Measurements from ENCODE around the gene TMPRSS3.

TMPRSS3 gene

GRCh38 chr21:42414553-42414927, 18.7 kb upstream of the TMPRSS3 start:
- no peak overlapping the region for H3K4me3 ChIP-seq (ENCODE audit: insufficient read depth in 1 of 2, low read depth in 1 of 2, low read length in 2 of 2)
- H3K36me3 ChIP-seq (ENCODE audit: control insufficient read depth in 1 of 2, insufficient read depth in 2 of 2, low read depth in 1 of 2, low read length in 2 of 2), result no peaks in the 10 kb centered on the region
- no peak overlapping the region for H2AK5ac ChIP-seq (ENCODE audit: low read length, severe bottlenecking)
- no peak overlapping the region for H4K8ac ChIP-seq (ENCODE audit: low read length)
- no peaks in the 10 kb centered on the region for H3K79me1 ChIP-seq (replicated peaks; ENCODE audit: low read length, poor library complexity, severe bottlenecking)
- DNase-seq, result no peak
- no peak overlapping the region for H3K23ac ChIP-seq (ENCODE audit: low read length in 2 of 2)
- peaks cover 6% of the 10 kb centered on the region for H3K9me3 ChIP-seq (ENCODE audit: control insufficient read depth, low read length)
- H2BK15ac ChIP-seq (ENCODE audit: low read depth, poor library complexity, severe bottlenecking), result no peak overlapping the region
- H3K9ac ChIP-seq (ENCODE audit: low read length), result no peak overlapping the region
- no peak overlapping the region for H3K27ac ChIP-seq (ENCODE audit: low read length, poor library complexity, severe bottlenecking)
- H2BK120ac ChIP-seq (ENCODE audit: low read depth, low read length), result no peak overlapping the region
- no peak overlapping the region for H4K91ac ChIP-seq (ENCODE audit: low read length)
- no peak overlapping the region for H2BK12ac ChIP-seq (ENCODE audit: low read length in 2 of 2)
- H3K14ac ChIP-seq (ENCODE audit: low read length in 2 of 2), result no peak overlapping the region
- H2BK5ac ChIP-seq (ENCODE audit: low read depth, low read length, poor library complexity, severe bottlenecking), result no peak overlapping the region
- no peak overlapping the region for H3K4ac ChIP-seq (ENCODE audit: low read depth in 1 of 2, low read length in 2 of 2)
- no peak overlapping the region for H3K18ac ChIP-seq (ENCODE audit: low read depth in 1 of 2, low read length in 2 of 2)
- H3K4me2 ChIP-seq (ENCODE audit: low read length, poor library complexity, severe bottlenecking), result no peak overlapping the region
- H3K4me1 ChIP-seq (ENCODE audit: control insufficient read depth, insufficient read depth, low read depth, low read length), result peaks cover 23% of the 10 kb centered on the region
- peaks cover 4 to 57% of the 10 kb centered on the region in 2 experiments for H3K27me3 ChIP-seq (ENCODE audit: control insufficient read depth in 1 of 2, insufficient read depth in 1 of 2, low read length in 2 of 2)
- 89% methylated on average over 8 of the region's 8 CpGs for WGBS
- no peak overlapping the region for H2AFZ ChIP-seq (ENCODE audit: low read depth, low read length)

- WGBS, result 88% methylated on average over 8 of the region's 8 CpGs
- no peak overlapping the region for H4K91ac ChIP-seq (ENCODE audit: low read length)
- H2BK15ac ChIP-seq (ENCODE audit: low read depth, poor library complexity, severe bottlenecking), result no peak overlapping the region
- H3K36me3 ChIP-seq (ENCODE audit: control insufficient read depth in 1 of 2, insufficient read depth in 2 of 2, low read depth in 1 of 2, low read length in 2 of 2), result no peaks in the 10 kb centered on the region
- no peak overlapping the region for H3K4me3 ChIP-seq (ENCODE audit: insufficient read depth in 1 of 2, low read depth in 1 of 2, low read length in 2 of 2)
- H2BK12ac ChIP-seq (ENCODE audit: low read length in 2 of 2), result no peak overlapping the region
- H2BK120ac ChIP-seq (ENCODE audit: low read depth, low read length), result no peak overlapping the region
- no peak for DNase-seq
- no peak overlapping the region for H3K4me2 ChIP-seq (ENCODE audit: low read length, poor library complexity, severe bottlenecking)
- no peak overlapping the region for H3K9ac ChIP-seq (ENCODE audit: low read length)
- H2BK5ac ChIP-seq (ENCODE audit: low read depth, low read length, poor library complexity, severe bottlenecking), result no peak overlapping the region
- peaks cover 23% of the 10 kb centered on the region for H3K4me1 ChIP-seq (ENCODE audit: control insufficient read depth, insufficient read depth, low read depth, low read length)
- no peaks in the 10 kb centered on the region for H3K79me1 ChIP-seq (replicated peaks; ENCODE audit: low read length, poor library complexity, severe bottlenecking)
- no peak overlapping the region for H3K23ac ChIP-seq (ENCODE audit: low read length in 2 of 2)
- H3K27me3 ChIP-seq (ENCODE audit: control insufficient read depth in 1 of 2, insufficient read depth in 1 of 2, low read length in 2 of 2), result peaks cover 8 to 58% of the 10 kb centered on the region in 2 experiments
- no peak overlapping the region for H3K18ac ChIP-seq (ENCODE audit: low read depth in 1 of 2, low read length in 2 of 2)
- no peak overlapping the region for H3K4ac ChIP-seq (ENCODE audit: low read depth in 1 of 2, low read length in 2 of 2)
- no peak overlapping the region for H3K14ac ChIP-seq (ENCODE audit: low read length in 2 of 2)
- no peak overlapping the region for H2AFZ ChIP-seq (ENCODE audit: low read depth, low read length)
- H4K8ac ChIP-seq (ENCODE audit: low read length), result no peak overlapping the region
- H3K27ac ChIP-seq (ENCODE audit: low read length, poor library complexity, severe bottlenecking), result no peak overlapping the region
- H3K9me3 ChIP-seq (ENCODE audit: control insufficient read depth, low read length), result peaks cover 3% of the 10 kb centered on the region
- no peak overlapping the region for H2AK5ac ChIP-seq (ENCODE audit: low read length, severe bottlenecking)
Observed at GRCh38 chr21:42414066-42414465, 18.2 kb upstream of the TMPRSS3 start.

GRCh38 chr21:42413500-42413899, 17.6 kb upstream of the TMPRSS3 start:
- H3K9me3 ChIP-seq (ENCODE audit: control insufficient read depth, low read length), result no peaks in the 10 kb centered on the region

GRCh38 chr21:42413093-42413492, 17.2 kb upstream of the TMPRSS3 start:
- Histone ChIP-seq H3K27me3 (ENCODE audit: control insufficient read depth in 1 of 2, insufficient read depth in 1 of 2, low read length in 2 of 2) (peaks cover 5 to 62% of the 10 kb centered on the region in 2 experiments), H3K4ac (ENCODE audit: low read depth in 1 of 2, low read length in 2 of 2) (no peak overlapping the region), H3K4me1 (ENCODE audit: control insufficient read depth, insufficient read depth, low read depth, low read length) (peaks cover 23% of the 10 kb centered on the region), H3K79me1 (replicated peaks; ENCODE audit: low read length, poor library complexity, severe bottlenecking) (no peaks in the 10 kb centered on the region), H4K8ac (ENCODE audit: low read length) (no peak overlapping the region), H2BK15ac (ENCODE audit: low read depth, poor library complexity, severe bottlenecking) (no peak overlapping the region), H3K9me3 (ENCODE audit: control insufficient read depth, low read length) (no peaks in the 10 kb centered on the region), H3K23ac (ENCODE audit: low read length in 2 of 2) (no peak overlapping the region), H2AFZ (ENCODE audit: low read depth, low read length) (no peak overlapping the region), H2BK5ac (ENCODE audit: low read depth, low read length, poor library complexity, severe bottlenecking) (no peak overlapping the region), H3K9ac (ENCODE audit: low read length) (no peak overlapping the region), H2AK5ac (ENCODE audit: low read length, severe bottlenecking) (no peak overlapping the region), H2BK12ac (ENCODE audit: low read length in 2 of 2) (no peak overlapping the region), H4K91ac (ENCODE audit: low read length) (peak overlapping the region; percentile 25), H3K14ac (ENCODE audit: low read length in 2 of 2) (no peak overlapping the region), H3K27ac (ENCODE audit: low read length, poor library complexity, severe bottlenecking) (no peak overlapping the region), H3K4me2 (ENCODE audit: low read length, poor library complexity, severe bottlenecking) (no peak overlapping the region), H3K4me3 (ENCODE audit: insufficient read depth in 1 of 2, low read depth in 1 of 2, low read length in 2 of 2) (no peak overlapping the region), H3K18ac (ENCODE audit: low read depth in 1 of 2, low read length in 2 of 2) (no peak overlapping the region), H2BK120ac (ENCODE audit: low read depth, low read length) (no peak overlapping the region), H3K36me3 (ENCODE audit: control insufficient read depth in 1 of 2, insufficient read depth in 2 of 2, low read depth in 1 of 2, low read length in 2 of 2) (no peaks in the 10 kb centered on the region)
- 89% methylated on average over 14 of the region's 14 CpGs for WGBS
- no peak for DNase-seq

More at GRCh38 chr21:42413500-42413899, 17.6 kb upstream of the TMPRSS3 start:
- Histone ChIP-seq H4K91ac (ENCODE audit: low read length) (no peak overlapping the region), H4K8ac (ENCODE audit: low read length) (no peak overlapping the region), H2AFZ (ENCODE audit: low read depth, low read length) (no peak overlapping the region), H3K9ac (ENCODE audit: low read length) (no peak overlapping the region), H3K4me1 (ENCODE audit: control insufficient read depth, insufficient read depth, low read depth, low read length) (peaks cover 23% of the 10 kb centered on the region), H2BK120ac (ENCODE audit: low read depth, low read length) (no peak overlapping the region), H2BK5ac (ENCODE audit: low read depth, low read length, poor library complexity, severe bottlenecking) (no peak overlapping the region), H3K4me3 (ENCODE audit: insufficient read depth in 1 of 2, low read depth in 1 of 2, low read length in 2 of 2) (no peak overlapping the region), H3K23ac (ENCODE audit: low read length in 2 of 2) (no peak overlapping the region), H3K4ac (ENCODE audit: low read depth in 1 of 2, low read length in 2 of 2) (no peak overlapping the region), H3K4me2 (ENCODE audit: low read length, poor library complexity, severe bottlenecking) (no peak overlapping the region), H3K14ac (ENCODE audit: low read length in 2 of 2) (no peak overlapping the region), H2AK5ac (ENCODE audit: low read length, severe bottlenecking) (no peak overlapping the region), H2BK12ac (ENCODE audit: low read length in 2 of 2) (no peak overlapping the region), H3K36me3 (ENCODE audit: control insufficient read depth in 1 of 2, insufficient read depth in 2 of 2, low read depth in 1 of 2, low read length in 2 of 2) (no peaks in the 10 kb centered on the region), H3K27ac (ENCODE audit: low read length, poor library complexity, severe bottlenecking) (no peak overlapping the region), H3K27me3 (ENCODE audit: control insufficient read depth in 1 of 2, insufficient read depth in 1 of 2, low read length in 2 of 2) (peaks cover 8 to 60% of the 10 kb centered on the region in 2 experiments), H3K18ac (ENCODE audit: low read depth in 1 of 2, low read length in 2 of 2) (no peak overlapping the region), H3K79me1 (replicated peaks; ENCODE audit: low read length, poor library complexity, severe bottlenecking) (no peaks in the 10 kb centered on the region), H2BK15ac (ENCODE audit: low read depth, poor library complexity, severe bottlenecking) (no peak overlapping the region)
- WGBS, result 86% methylated on average over 4 of the region's 4 CpGs
- DNase-seq, result no peak
